Gastroesophageal sphincter (tissue), 4 donors: ENCODE data around the gene MORF4L1. TPM values are rescaled to one million over a fixed set of nuclear protein-coding genes. Genes with fewer than 3 reads are reported as not detected.
"Not testable (repeated sequence)": the region's sequence is repeated elsewhere in the genome, so short reads cannot be mapped to it uniquely, and the experiment has no call there.

ENCODE experiments used
- ATAC-seq: fragments of 150-250 bp; one replicate; pipeline ENCODE4 v1.9.1; 2016; ENCODE audit warnings: mild to moderate bottlenecking, moderate library complexity
- H3K27ac ChIP-seq, 4 donors: fragments of 200-600 bp; sonication (generic) in 3 of 4; 1 replicate in 3 of 4; 2 replicates in 1 of 4; pipeline ENCODE4 v1.5.1; 2016 to 2019
- H3K27me3 ChIP-seq: fragments of 200-600 bp; sonication (generic); one replicate; pipeline ENCODE4 v1.5.1; 2019
- H3K36me3 ChIP-seq, 2 donors: fragments of 200-600 bp; sonication (generic); one replicate each; pipeline ENCODE4 v1.5.1; 2019; ENCODE audit warnings: control low read depth in 1 of 2
- H3K4me1 ChIP-seq, 3 donors: fragments of 200-600 bp; sonication (generic); 1 replicate in 2 of 3; 2 replicates in 1 of 3; pipeline ENCODE4 v1.5.1; 2016 to 2019; ENCODE audit warnings: control low read depth in 2 of 3
- H3K4me3 ChIP-seq, 2 donors: fragments of 200-600 bp; sonication (generic); one replicate each; pipeline ENCODE4 v1.5.1; 2019; ENCODE audit warnings: mild to moderate bottlenecking in 1 of 2, moderate library complexity in 1 of 2
- H3K9me3 ChIP-seq, 3 donors: fragments of 200-600 bp; sonication (generic); one replicate each; pipeline ENCODE4 v1.5.1; 2017 to 2019; ENCODE audit warnings: control low read depth in 2 of 3
- CTCF ChIP-seq, 4 experiments: fragments of 200-600 bp in 2 of 4; fragments of 450-650 bp in 2 of 4; sonication (generic) in 1 of 4; IDR thresholded peaks; one replicate each; pipeline ENCODE4 v1.5.1; 2017 to 2019; ENCODE audit warnings: antibody characterized with exemption in 4 of 4, mild to moderate bottlenecking in 2 of 4, moderate library complexity in 2 of 4
- EP300 ChIP-seq: sonication (generic); formaldehyde crosslinking; IDR thresholded peaks from one replicate; pipeline ENCODE4 v1.6.1; 2017; ENCODE audit warnings: antibody characterized with exemption, mild to moderate bottlenecking
- POLR2A ChIP-seq, 2 donors: fragments of 450-650 bp; IDR thresholded peaks; one replicate each; pipeline ENCODE4 v1.6.1; 2017; ENCODE audit warnings: antibody characterized with exemption in 2 of 2, mild to moderate bottlenecking in 2 of 2, moderate library complexity in 1 of 2
- POLR2AphosphoS5 ChIP-seq: sonication (generic); formaldehyde crosslinking; IDR thresholded peaks from one replicate; pipeline ENCODE4 v1.6.1; 2017; ENCODE audit warnings: antibody characterized with exemption
- WGBS, 2 donors: methylation state at CpG; one replicate each; pipeline ENCODE4 v1.1.5; 2018; ENCODE audit warnings: low coverage in 1 of 2; 5-methylcytosine and 5-hydroxymethylcytosine counted together
- total RNA-seq, 4 donors: library from RNA; depleted of rRNA; stranded (reverse); fragments of >200 nt; gene quantifications; one replicate each; pipeline ENCODE4 v1.1.0, GENCODE V29; 2016

Gene MORF4L1
- total RNA-seq, 4 donors from 2014 or later, result 347 to 449 (median 406) TPM

GRCh38 chr15:78925956-78926743, 53.5 kb downstream of the MORF4L1 start:
- TF ChIP-seq POLR2A (IDR thresholded peaks at IDR 0.05) (no peak), POLR2AphosphoS5 (no peak), EP300 (no peak), CTCF (IDR thresholded peaks at IDR 0.05) (no peak)
- H3K4me3 ChIP-seq, result no peak overlapping the region
- no peak overlapping the region for H3K27ac ChIP-seq
- no peaks in the 10 kb centered on the region for H3K27me3 ChIP-seq
- H3K36me3 ChIP-seq, result peaks cover 0 to 89% of the 10 kb centered on the region in 2 donors
- no peak for ATAC-seq
- H3K4me1 ChIP-seq, result peaks cover 0 to 14% (median 0%) of the 10 kb centered on the region in 3 donors
- 33% methylated on average over 1 of the region's 5 CpGs; no CpG with 5 or more reads in 1 of the 2 donors for WGBS, 2 donors
- no peaks in the 10 kb centered on the region for H3K9me3 ChIP-seq

- no peak for TF ChIP-seq EP300
- no peak for TF ChIP-seq CTCF (IDR thresholded peaks at IDR 0.05)
- TF ChIP-seq POLR2A (IDR thresholded peaks at IDR 0.05), result no peak
- TF ChIP-seq POLR2AphosphoS5, result no peak
- Histone ChIP-seq H3K27ac (no peak overlapping the region), H3K4me3 (no peak overlapping the region), H3K27me3 (no peaks in the 10 kb centered on the region), H3K9me3 (no peaks in the 10 kb centered on the region), H3K4me1 (peaks cover 0 to 24% (median 0%) of the 10 kb centered on the region in 3 donors), H3K36me3 (peaks cover 0 to 86% of the 10 kb centered on the region in 2 donors)
- ATAC-seq, result no peak
- WGBS, 2 donors, result 65 to 93% methylated on average over 5 to 14 of the region's 17 CpGs
Observed at GRCh38 chr15:78927077-78927790, 54.5 kb downstream of the MORF4L1 start.

GRCh38 chr15:78928176-78928575, 55.5 kb downstream of the MORF4L1 start:
- 86% methylated on average over 7 to 8 of the region's 14 CpGs for WGBS, 2 donors
- Histone ChIP-seq H3K36me3 (peaks cover 0 to 81% of the 10 kb centered on the region in 2 donors), H3K4me1 (peaks cover 0 to 21% (median 0%) of the 10 kb centered on the region in 3 donors)
- H3K9me3 ChIP-seq, H3K27me3 ChIP-seq, H3K4me3 ChIP-seq, ATAC-seq, H3K27ac ChIP-seq: not testable (repeated sequence)

- Histone ChIP-seq H3K4me3 (no peak overlapping the region), H3K27me3 (no peaks in the 10 kb centered on the region), H3K9me3 (no peaks in the 10 kb centered on the region), H3K27ac (no peak overlapping the region), H3K4me1 (peaks cover 0 to 26% (median 1%) of the 10 kb centered on the region in 3 donors), H3K36me3 (peaks cover 0 to 81% of the 10 kb centered on the region in 2 donors)
- WGBS, 2 donors, result 91% methylated on average over 11 of the region's 14 CpGs; no CpG with 5 or more reads in 1 of the 2 donors
- TF ChIP-seq EP300 (no peak), CTCF (IDR thresholded peaks at IDR 0.05) (no peak), POLR2AphosphoS5 (no peak), POLR2A (IDR thresholded peaks at IDR 0.05) (no peak)
- ATAC-seq, result no peak
Observed at GRCh38 chr15:78928616-78929093, 56.0 kb downstream of the MORF4L1 start.

GRCh38 chr15:78929536-78930264, 57.0 kb downstream of the MORF4L1 start:
- no peak for TF ChIP-seq POLR2A (IDR thresholded peaks at IDR 0.05)
- no peak for TF ChIP-seq POLR2AphosphoS5
- TF ChIP-seq EP300, result no peak
- no peak for TF ChIP-seq CTCF (IDR thresholded peaks at IDR 0.05)
- WGBS, 2 donors, result 90 to 100% methylated on average over 1 to 2 of the region's 16 CpGs
- peaks cover 0 to 36% (median 10%) of the 10 kb centered on the region in 3 donors for H3K4me1 ChIP-seq
- H3K9me3 ChIP-seq, result no peaks in the 10 kb centered on the region
- H3K27ac ChIP-seq, result no peak overlapping the region
- no peak overlapping the region for H3K4me3 ChIP-seq
- peaks cover 0 to 83% of the 10 kb centered on the region in 2 donors for H3K36me3 ChIP-seq
- no peaks in the 10 kb centered on the region for H3K27me3 ChIP-seq
- ATAC-seq, result no peak
